ENCODE data around the gene IQSEC1. TPM values are rescaled to one million over a fixed set of nuclear protein-coding genes. Genes with fewer than 3 reads are reported as not detected.

Gene IQSEC1
- total RNA-seq, 2 experiments from 2014 or later, result 20.1 to 22.2 TPM

DNA sequence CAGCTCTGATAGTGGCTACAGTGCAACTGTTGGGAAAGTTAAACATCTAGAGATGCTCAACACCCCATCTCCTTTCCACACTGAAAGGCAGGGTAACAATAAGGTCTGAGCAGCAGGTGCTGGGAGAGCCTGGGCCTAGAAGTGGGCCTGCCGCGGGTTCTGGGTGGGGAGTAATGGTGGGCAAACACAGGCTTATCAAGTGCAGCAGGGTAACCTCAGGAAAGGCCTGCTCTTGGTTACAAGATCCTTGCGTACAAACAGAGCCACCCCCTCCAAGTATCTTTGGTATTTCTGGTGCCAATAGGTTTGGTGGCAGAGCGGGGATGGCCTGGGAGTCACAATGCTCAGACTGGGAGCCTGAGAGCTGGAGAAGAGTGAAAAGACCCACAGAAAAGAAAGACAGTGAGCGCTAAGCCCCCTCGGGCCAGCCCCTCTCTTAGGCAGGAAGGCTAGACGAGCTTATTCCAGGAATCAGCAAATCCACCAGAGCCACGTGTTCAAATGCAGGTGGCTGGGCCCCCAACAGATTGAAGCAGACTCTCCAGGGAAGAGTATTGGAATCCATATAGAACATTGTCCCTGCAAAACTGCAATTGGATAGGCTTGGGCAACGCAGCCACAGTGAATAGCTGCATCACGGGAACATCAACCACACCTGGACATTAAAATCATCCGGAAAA is 2.7 kb downstream of the IQSEC1 start:
- Mint-ChIP-seq H3K9me3 (no peaks in the 10 kb centered on the region), H3K4me3 (peak overlapping the region; percentile 5), H3K36me3 (peaks cover 2% of the 10 kb centered on the region), H3K4me1 (peaks cover 34% of the 10 kb centered on the region), H3K27ac (peak overlapping the region; percentile 93), H3K27me3 (peaks cover 10% of the 10 kb centered on the region)
- DNase-seq, result no peak

DNA sequence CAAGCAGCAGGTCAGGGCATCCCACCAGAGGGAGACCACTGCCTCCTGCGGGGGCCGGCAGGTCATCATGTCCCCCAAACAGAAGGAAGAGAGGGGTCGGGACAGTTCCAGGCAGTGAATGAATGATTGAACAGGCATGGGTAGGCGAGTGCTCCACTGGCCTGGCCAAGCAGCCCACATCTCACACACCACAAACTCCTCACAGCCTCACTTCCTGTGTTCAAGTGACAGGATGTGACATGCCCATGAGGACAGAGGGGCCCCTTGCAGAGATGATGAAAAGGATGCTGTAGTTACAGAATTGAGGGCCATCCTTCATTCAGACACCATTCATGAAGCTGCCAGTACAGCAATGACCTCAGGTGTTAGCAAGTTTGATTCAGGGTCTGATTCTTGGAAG is 3.7 kb downstream of the IQSEC1 start:
- peak; percentile 64 for DNase-seq
- Mint-ChIP-seq H3K9me3 (no peaks in the 10 kb centered on the region), H3K27ac (peak overlapping the region; percentile 93), H3K4me1 (peaks cover 38% of the 10 kb centered on the region), H3K36me3 (peaks cover 2% of the 10 kb centered on the region), H3K4me3 (peak overlapping the region; percentile 53), H3K27me3 (peaks cover 10% of the 10 kb centered on the region)

DNA sequence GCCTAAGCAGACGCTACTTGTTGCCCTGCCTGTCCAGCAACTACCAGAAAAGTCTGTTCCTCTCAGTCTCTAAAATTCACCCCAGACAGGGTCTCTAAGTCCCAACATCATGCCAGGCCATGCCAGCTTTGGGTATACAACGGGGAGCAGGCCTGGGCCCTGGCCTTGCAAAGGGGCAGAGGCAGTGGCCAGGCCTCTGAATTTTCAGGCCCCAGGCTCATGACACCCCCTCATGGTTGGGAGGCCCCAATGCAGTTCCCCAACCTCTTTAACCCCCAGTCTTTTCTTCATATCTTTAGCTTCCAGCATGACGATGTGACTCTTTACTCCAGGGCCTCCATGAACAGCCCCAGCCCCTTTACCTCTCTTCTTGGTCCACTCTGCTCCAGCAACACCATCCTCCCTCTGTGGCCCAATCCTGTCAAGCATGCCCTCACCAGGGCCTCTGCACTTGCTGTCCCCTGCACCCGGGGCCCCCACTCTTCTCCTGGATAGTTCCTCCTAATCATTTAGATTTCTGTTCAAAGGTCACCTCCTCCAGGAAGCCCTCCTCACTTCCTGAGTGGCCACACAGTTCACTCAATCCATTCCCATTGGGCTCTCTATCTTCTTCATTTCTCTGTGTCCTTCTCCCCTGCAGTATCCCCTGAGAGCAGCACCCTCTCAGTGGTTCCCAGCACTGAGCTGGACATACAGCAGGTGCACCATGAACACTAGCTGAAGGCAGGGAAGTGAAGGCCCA is 4.8 kb downstream of the IQSEC1 start:
- H3K36me3 Mint-ChIP-seq, result peaks cover 2% of the 10 kb centered on the region
- H3K4me1 Mint-ChIP-seq, result peaks cover 38% of the 10 kb centered on the region
- no peaks in the 10 kb centered on the region for H3K9me3 Mint-ChIP-seq
- no peak overlapping the region for H3K4me3 Mint-ChIP-seq
- DNase-seq, result no peak
- no peaks in the 10 kb centered on the region for H3K27me3 Mint-ChIP-seq
- H3K27ac Mint-ChIP-seq, result peak overlapping the region; percentile 80

DNA sequence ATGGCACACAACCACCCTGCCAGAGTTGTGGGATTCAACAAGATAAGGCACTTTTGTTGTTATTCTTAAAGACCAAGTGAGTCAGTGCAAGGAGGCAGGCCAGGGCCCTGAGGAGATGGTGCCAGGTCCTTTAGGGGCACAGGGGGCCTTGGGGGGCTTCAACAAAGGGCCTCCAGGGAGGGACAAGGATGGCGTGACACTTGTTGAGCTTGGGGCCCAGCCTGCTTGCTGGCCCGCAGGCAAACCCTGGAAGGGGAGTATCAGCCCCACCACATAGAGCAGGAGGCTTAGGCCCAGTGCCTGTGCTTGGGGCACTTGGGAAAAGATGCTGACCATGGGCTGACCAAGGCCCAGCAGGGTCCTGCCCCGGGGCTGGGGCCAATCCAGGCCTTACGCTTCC is 5.5 kb downstream of the IQSEC1 start:
- Mint-ChIP-seq H3K27ac (no peak overlapping the region), H3K36me3 (peaks cover 2% of the 10 kb centered on the region), H3K4me3 (no peak overlapping the region), H3K27me3 (no peaks in the 10 kb centered on the region), H3K9me3 (no peaks in the 10 kb centered on the region), H3K4me1 (peaks cover 38% of the 10 kb centered on the region)
- DNase-seq, result no peak

DNA sequence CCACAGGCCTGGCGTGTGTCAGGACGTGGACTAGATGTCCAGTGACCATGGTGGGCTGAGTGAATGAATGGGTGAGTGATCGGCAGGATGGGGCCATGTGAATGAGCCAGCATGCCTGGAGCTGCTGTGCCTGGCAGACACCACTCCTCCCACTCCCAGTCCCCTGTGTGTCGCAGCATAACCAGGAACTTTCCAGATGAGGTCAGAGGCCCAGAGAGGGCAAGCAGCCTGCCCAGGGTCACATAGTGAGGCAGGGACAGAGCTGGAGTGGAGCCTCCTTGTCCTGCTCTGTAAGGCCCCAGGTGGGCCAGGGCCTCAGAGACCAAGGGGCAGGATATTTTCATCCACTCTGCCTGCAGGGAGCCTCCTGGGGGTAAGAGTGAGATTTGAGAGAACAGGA is 6.4 kb downstream of the IQSEC1 start:
- H3K9me3 Mint-ChIP-seq, result no peaks in the 10 kb centered on the region
- DNase-seq, result no peak
- peaks cover 38% of the 10 kb centered on the region for H3K4me1 Mint-ChIP-seq
- H3K36me3 Mint-ChIP-seq, result peaks cover 2% of the 10 kb centered on the region
- no peak overlapping the region for H3K4me3 Mint-ChIP-seq
- no peaks in the 10 kb centered on the region for H3K27me3 Mint-ChIP-seq
- H3K27ac Mint-ChIP-seq, result no peak overlapping the region

DNA sequence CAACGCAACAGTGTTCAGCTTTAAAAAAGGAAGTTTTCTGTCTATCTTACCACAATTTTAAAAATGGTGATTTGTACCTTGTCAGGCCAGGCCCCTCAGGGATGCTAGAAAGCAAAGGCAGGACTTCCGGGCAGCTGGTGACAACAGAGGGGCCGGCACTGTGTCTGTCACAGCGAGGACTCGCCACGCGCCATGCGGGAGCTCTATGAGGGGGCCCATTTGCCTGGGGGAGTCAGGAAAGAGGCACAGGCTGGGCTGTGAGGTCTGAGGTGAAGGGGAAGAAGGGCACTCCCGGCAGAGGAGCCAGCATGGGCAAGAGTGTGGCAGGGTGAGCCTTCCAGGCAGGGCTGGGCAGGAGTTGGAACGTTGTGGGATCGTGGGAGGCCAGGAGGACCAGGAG is 7.0 kb downstream of the IQSEC1 start:
- Mint-ChIP-seq H3K36me3 (peaks cover 2% of the 10 kb centered on the region), H3K27ac (peak overlapping the region; percentile 30), H3K27me3 (no peaks in the 10 kb centered on the region), H3K4me1 (peaks cover 35% of the 10 kb centered on the region), H3K9me3 (no peaks in the 10 kb centered on the region), H3K4me3 (no peak overlapping the region)
- no peak for DNase-seq

DNA sequence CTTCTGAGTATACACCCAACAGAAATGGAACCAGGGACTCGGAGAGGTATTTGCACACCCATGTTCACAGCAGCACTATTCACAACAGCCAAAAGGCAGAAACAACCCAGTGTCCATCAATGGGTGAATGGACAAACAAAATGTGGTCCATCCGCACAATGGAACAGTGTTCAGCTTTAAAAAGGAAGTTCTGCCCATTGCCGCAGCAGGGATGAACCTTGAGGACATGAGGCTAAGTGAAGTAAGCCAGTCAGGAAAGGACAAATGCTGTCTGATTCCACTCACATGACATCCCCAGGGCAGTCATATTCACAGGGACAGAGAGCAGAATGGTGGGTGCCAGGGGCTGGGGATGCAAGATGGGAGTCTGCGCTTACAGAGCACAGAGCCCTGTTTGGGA is 7.5 kb downstream of the IQSEC1 start:
- H3K27me3 Mint-ChIP-seq, result no peaks in the 10 kb centered on the region
- peaks cover 31% of the 10 kb centered on the region for H3K4me1 Mint-ChIP-seq
- H3K9me3 Mint-ChIP-seq, result no peaks in the 10 kb centered on the region
- no peak for DNase-seq
- peaks cover 2% of the 10 kb centered on the region for H3K36me3 Mint-ChIP-seq
- no peak overlapping the region for H3K27ac Mint-ChIP-seq
- no peak overlapping the region for H3K4me3 Mint-ChIP-seq

DNA sequence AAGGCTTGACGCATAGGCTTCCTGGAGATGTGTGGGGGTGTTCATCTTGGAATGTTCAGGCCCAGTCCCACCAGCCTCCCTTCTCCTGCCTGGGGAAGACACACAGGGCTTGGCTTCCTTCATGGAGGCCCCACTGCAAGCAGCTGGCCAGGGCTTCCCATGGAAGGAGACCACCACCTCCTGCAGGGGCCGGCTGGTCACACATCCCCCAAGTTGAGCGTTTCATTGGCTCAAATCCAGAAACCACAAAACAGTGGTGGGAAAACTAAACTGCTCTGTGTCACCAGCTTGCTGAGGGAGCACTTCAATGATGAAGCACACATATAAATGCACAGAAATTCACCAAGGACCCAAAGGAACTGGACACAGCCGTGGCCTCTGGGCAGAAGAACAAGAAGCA is 8.3 kb downstream of the IQSEC1 start:
- peaks cover 25% of the 10 kb centered on the region for H3K4me1 Mint-ChIP-seq
- H3K4me3 Mint-ChIP-seq, result no peak overlapping the region
- no peak overlapping the region for H3K27ac Mint-ChIP-seq
- H3K27me3 Mint-ChIP-seq, result no peaks in the 10 kb centered on the region
- H3K36me3 Mint-ChIP-seq, result peaks cover 2% of the 10 kb centered on the region
- DNase-seq, result no peak
- no peaks in the 10 kb centered on the region for H3K9me3 Mint-ChIP-seq

DNA sequence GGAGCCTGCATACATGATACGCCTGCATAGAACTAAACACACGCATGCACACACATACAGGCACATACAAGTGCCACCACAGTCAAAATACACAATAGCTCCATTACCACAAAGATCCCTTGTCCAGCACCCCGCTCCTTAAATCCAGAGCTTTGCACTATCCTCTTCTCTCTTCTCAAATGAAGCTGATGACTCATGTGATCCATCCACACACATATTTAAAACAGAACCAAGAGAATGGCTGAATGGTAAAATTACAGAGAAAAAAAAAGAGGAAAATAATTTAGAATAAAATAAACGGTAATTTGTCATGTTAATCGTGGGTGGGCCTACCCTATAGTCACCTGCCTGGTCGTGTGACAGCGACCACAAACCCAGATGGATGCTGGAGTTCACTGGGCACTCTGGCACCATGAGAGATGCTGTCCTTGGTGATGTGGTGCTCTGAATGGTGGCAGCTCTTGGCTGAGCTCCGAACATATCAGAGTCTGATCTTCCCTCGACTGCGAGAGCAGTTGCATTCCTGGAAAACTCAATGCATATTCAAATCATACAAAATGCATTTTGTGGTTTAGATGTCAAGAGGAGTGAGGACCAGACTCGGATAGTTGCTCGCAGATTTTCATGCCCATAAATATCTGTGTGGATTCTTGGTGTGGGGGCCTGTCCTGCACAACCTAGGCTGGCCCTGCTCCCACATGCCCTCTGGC is 8.9 kb downstream of the IQSEC1 start:
- Mint-ChIP-seq H3K36me3 (no peaks in the 10 kb centered on the region), H3K4me1 (peaks cover 18% of the 10 kb centered on the region), H3K27me3 (no peaks in the 10 kb centered on the region), H3K9me3 (no peaks in the 10 kb centered on the region), H3K4me3 (no peak overlapping the region), H3K27ac (no peak overlapping the region)
- DNase-seq, result no peak

DNA sequence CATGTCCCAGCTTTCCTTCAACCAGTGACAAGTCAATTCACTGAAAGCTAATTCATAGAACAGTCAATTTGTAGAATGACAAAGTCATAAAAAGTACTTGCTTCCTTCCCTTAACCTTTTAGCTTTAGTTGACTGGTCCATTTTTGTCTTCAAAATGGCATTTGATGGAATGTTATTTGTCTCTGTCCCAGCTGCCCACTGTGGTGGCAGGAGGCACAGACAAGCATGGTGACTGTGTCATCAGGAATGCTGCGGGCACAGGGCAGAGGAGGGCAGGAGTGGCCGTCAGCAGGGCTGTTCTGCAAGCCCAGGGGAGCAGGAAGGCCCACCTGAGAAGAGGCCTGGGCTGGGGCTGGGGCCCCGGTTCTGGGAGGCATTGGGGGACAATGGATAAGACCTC is 10.0 kb downstream of the IQSEC1 start:
- Mint-ChIP-seq H3K27me3 (no peaks in the 10 kb centered on the region), H3K4me3 (no peak overlapping the region), H3K4me1 (peaks cover 8% of the 10 kb centered on the region), H3K27ac (no peak overlapping the region), H3K36me3 (no peaks in the 10 kb centered on the region), H3K9me3 (no peaks in the 10 kb centered on the region)
- DNase-seq, result no peak

DNA sequence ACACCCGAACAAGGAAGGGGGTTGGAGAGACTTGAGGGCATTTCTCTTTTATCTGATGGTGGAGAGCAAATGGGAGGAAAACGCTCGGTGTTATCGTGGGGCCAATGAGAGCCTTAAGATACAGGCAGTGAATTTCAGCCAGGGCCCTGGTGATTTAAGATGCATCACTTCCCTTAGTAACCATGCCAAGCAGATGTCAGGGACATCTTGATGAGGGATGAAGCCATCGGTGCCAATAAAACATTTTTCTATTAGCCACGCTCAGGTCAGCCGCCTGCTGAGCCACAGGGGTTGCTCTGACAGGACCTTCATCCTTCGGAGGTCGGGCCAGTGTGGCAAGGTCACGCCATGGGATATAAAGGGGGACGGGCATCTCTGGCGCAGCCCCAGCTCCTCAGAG is 10.6 kb downstream of the IQSEC1 start:
- H3K9me3 Mint-ChIP-seq, result no peaks in the 10 kb centered on the region
- no peak overlapping the region for H3K27ac Mint-ChIP-seq
- no peaks in the 10 kb centered on the region for H3K36me3 Mint-ChIP-seq
- no peak overlapping the region for H3K4me3 Mint-ChIP-seq
- DNase-seq, result no peak
- peaks cover 8% of the 10 kb centered on the region for H3K4me1 Mint-ChIP-seq
- H3K27me3 Mint-ChIP-seq, result no peaks in the 10 kb centered on the region

DNA sequence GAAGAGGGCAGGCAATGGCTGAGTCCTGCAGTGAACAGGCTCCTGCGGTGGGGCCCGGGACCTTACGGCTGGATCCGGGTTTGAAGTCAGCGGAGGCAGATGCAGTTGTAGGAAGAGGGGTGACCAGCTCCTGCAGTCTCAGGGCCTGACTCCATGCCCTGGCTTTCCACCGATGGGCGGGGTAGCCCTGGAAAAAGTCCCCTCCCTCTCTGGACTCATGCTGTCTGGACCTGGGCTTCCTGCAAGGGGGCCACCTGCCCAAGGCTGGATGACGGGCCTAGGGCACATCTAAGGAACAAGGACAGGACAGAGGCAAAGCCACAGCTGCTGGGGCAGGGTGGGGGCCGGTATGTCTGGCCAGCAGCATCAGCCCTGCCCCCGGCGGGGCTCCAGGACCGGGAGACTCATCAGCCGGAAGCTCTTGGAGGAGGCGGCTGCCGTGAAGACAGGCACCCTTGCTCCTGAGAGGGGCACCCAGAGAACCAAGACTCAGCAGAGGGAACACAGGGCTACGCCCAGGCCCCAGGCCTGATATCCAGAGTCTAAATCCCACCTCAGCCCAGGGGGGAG is 12.8 kb downstream of the IQSEC1 start:
- no peaks in the 10 kb centered on the region for H3K36me3 Mint-ChIP-seq
- no peaks in the 10 kb centered on the region for H3K27me3 Mint-ChIP-seq
- no peak overlapping the region for H3K4me3 Mint-ChIP-seq
- no peak for DNase-seq
- peaks cover 5% of the 10 kb centered on the region for H3K4me1 Mint-ChIP-seq
- H3K9me3 Mint-ChIP-seq, result no peaks in the 10 kb centered on the region
- no peak overlapping the region for H3K27ac Mint-ChIP-seq

DNA sequence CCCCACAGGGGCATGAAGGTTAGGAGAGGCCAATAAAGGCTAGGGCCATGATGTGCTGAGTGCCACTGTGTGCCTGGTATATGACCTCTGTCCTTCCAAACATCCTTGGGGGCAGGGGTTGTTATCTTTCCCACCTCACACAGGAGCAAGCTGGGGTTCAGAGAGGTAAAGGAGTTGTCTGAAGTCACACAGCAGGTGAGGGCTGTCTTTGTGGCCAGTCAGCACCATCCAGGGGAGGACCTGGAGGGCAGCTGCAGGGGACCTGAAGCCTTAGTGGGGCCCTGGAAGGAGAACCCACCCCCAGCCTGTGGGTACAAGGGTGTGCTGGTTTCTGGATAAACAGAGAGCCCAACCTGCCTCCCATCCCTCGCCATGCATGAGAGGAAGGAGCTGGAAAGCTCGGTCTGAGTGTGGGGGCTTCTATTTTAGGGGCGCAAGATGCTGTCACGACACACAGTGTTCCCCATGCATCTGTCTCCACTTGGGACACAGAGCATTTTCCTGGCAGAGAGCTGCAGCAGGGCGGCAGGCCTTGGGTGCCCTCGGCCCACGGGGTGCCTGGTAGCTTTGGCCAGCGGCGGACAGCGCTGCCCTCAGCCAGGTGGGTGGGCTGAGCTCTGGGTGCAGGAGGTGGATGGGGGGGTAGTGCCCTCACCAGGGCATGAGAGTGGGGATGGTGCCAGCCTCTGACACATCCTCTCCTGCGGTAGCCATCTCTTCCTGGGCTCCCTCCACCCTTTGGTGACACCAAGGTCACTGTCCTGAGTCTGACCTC is 14.7 kb downstream of the IQSEC1 start:
- Mint-ChIP-seq H3K27me3 (no peaks in the 10 kb centered on the region), H3K27ac (no peak overlapping the region), H3K4me1 (peaks cover 2% of the 10 kb centered on the region), H3K36me3 (no peaks in the 10 kb centered on the region), H3K4me3 (no peak overlapping the region), H3K9me3 (no peaks in the 10 kb centered on the region)
- DNase-seq, result no peak

DNA sequence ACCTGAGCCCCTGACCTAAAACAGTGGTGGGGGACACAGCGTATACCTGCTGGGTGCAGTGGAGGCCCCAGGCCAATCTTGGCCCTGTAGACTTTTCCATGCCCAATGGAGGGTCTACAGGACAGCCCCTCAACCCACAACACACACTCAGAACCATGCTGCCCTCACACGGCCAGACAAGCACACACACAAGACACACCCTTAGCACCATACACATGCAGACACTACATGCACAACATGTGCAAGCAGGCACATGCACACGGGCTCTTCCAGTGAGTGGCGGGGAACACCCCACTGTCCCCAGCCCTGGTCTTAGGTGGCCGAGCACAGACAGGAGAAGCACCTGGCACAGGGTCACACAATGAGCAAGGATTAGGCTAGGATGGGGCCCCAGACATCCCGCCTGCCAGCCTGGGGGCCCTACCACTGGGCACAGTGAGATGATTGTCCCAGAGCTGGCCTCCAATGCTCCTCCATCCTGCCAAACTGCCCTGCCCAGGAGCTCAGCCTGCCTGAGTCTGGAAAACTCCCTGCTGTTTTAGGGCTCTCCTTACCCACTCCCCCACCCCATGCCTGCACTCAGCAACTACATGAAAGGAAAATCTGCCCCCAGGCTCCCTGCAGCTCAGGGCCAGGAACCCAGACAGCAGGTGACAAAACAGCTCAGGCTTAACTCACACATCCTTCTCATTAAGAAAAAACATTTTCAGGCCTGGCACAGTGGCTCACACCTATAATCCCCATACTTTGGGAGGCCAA is 15.8 kb downstream of the IQSEC1 start:
- no peak for DNase-seq
- H3K9me3 Mint-ChIP-seq, result no peaks in the 10 kb centered on the region
- no peak overlapping the region for H3K27ac Mint-ChIP-seq
- H3K4me1 Mint-ChIP-seq, result peaks cover 4% of the 10 kb centered on the region
- H3K36me3 Mint-ChIP-seq, result no peaks in the 10 kb centered on the region
- no peaks in the 10 kb centered on the region for H3K27me3 Mint-ChIP-seq
- no peak overlapping the region for H3K4me3 Mint-ChIP-seq

Measured in activated naive CD8-positive, alpha-beta T cell treated with anti-CD3 and anti-CD28 coated beads for 36 hours (primary cell).